Stimulated activated CD8-positive, alpha-beta memory T cell treated with anti-CD3 and anti-CD28 coated beads, Interleukin-7, amount 100 ng/mL, for 48 hours (primary cell): ENCODE data around the gene LRRC61.

Experiments used
- DNase-seq, 2 donors: peaks; one replicate each; pipeline ENCODE4 v3.0.0-alpha.2; 2020; ENCODE audit warnings: low read depth in 1 of 2; ENCODE audit errors: extremely low read depth in 1 of 2

The LRRC61 gene

DNA sequence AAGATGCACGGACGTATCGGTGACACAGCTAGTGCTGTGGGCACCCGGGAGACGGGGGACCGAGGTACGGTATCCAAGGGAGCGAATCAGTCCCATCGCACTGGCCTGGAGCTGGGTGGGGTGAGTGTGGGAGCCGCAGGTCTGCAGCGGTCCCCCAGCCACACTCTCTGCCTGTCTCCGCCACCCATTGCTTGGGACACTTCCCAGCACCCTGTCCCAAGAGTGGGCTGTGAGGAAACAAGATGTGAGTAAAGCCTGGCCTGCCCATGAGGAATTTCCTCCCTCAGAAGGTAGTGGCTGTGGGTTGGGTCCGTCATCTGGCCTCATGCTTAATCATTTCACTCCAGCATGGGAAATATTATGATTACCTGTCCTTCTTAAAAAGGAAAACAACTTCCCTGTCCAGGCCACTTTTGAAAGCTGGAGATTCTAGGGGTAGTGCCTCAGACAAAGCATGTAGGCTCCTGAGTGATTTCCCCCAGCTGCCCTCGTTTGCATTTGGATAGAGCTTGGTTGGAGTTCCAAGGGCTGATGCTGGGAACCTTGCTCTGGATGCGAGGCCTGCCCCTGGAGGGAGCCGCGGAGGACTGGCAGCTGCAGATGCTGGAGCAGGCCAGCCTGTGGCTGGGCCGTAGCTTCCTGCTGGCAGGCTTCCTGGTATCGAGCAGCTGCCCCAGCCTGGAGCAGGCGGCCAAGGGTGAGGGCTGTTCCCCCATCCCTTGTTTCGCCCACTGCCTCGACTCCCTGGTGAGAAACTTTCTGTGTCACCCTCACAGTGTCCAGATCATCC is 6.4 kb downstream of the LRRC61 start:
- no peak for DNase-seq

DNA sequence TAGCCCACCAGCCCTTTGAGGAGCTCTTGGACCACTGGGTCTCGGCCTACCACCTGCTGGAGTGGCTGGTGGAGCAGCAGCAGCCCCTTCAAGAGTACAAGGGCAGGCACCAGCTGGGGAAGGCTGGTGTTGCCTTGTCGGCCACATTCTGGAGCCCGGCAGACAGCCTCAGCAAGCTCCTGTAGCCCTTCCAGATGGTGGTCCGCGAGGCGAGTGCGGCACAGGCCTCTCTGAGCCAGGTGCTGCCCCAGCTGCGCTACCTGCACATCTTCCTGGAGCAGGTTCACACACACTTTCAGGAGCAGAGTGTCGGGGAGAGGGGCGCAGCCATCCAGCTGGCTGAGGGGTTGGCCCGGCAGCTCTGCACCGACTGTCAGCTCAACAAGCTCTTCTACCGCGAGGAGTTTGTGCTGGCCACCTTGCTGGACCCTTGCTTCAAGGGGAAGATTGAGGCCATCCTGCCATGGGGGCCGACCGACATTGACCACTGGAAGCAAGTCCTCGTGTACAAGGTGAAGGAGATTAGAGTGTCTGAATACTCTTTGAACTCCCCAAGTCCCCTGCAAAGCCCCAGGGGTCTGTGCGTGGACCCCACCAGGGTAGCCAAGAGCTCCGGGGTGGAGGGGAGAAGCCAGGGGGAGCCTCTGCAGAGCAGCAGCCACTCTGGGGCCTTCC is 7.2 kb downstream of the LRRC61 start:
- no peak for DNase-seq

DNA sequence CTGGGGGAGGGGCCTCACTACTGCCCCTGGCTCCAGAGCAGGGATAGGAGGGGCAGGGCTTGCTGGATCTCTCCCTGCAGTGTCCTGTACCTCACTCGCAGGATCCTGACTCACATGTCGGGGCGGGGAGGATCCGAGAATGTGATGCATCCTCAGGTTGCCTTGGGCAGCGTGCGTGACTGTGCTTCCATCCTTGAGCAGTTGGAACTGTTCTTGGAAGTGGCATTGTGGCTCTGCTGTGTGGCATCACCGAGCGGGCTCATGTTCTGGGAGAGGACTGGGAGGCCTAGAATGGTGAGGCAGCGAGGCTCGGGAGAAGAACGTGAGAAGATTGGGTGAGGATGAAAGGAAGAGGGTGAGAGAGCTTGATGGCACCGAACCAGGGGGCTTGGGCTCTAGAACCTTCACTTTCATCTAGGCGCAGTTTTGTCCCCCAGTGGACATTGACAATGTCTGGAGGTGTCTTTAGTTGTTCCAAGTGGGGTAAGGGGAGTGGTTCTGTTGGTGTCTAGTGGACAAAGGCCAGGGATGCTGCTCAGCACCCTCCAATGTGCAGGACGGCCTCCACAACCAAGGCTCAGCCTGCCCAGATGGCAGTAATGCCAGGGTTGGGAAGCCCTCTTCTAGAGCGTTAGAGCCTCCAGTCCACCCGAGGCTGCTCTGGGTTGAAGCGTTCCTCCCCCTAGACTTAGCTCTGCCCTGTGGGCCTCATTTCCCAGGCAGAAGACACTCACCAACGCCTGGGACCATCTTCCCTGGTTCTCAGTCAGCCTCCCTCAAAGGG is 9.9 kb downstream of the LRRC61 start:
- no peak for DNase-seq

DNA sequence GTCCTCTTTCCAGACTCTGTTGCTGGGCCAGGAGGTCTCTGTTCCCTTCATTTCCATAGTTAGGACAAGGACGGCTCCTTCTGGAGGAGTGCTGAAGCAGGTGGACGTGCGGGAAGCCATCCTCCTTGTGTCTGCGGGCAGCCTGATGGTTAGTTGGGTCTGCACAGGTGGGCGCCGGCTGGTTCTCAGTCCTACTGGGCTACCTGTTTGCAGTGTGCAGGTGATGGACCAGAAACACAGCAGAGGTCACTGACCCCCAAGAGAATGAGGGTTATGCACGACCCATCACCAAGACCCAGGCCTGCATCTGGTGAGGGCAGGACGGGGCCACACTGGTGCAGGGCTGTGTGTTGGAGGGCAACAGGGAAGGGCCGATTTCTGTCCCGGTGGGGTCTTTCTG is 10.5 kb downstream of the LRRC61 start:
- DNase-seq, result no peak

DNA sequence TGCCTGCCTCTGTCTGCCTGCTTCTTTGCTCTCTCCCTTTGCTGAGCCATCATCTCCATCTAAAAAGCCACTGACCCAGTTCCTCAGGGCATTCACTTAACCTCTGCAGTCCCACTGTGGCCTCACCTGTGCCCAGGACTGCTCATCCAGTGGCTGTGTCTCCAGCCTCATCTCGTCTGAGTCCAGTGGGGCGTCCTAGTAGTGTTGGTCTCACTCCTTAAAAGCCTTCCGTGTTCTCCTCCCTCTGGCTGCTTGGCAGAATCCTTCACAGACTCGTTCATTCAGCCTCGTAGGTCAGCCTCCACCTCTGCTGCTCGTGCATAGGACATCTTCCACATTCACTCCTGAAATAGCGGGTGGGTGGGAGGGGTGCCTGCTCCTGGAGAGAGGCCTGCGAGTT is 11.0 kb downstream of the LRRC61 start:
- no peak for DNase-seq

DNA sequence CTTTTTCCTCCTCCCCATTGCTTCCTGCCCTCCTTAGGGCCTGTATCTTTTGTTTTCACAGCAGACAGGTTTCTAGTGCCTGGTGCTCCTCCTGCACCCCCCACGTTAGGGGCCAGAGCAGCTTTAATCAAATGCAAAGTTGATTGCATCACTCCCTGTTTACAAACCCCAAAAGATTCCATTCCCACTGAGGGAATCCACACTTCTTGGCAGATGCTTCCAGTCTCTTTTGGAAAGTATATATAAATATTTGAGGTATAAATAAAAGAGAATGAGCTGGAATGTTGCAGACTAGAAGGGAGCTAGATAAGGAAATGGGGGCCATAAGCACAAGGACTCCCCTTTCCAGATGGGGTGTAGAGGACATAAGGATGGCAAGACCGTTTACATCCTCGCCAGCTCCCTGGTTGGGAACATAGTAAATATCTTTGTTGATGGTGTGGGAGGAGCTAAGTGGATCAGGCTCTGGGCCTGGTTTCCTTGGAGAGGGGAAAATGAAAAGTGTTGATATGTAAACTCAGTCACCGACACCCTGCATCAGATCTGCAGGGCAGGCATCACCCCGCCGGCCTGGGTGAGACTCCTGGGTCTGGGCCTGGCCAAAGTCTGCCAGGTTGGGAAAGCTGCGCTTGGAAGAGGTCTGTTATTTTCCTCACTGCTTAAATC is 12.1 kb downstream of the LRRC61 start:
- no peak for DNase-seq

DNA sequence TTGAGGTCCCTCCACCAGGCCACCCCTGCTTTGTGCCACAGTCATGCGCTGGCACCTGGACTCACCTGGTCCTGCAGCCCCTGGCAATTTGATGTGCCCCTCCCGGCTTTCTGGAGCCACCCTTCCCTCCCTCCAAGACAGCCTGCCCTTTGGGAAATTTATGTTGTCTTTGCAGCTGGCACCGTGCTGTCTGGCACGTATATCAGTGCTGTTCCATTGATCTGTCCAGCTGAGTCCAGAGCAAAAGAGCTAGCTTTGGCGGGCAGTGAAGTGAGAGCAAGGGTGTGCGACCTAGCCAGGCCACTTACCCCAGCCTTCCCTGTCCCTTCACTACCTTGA is 12.6 kb downstream of the LRRC61 start:
- no peak for DNase-seq

DNA sequence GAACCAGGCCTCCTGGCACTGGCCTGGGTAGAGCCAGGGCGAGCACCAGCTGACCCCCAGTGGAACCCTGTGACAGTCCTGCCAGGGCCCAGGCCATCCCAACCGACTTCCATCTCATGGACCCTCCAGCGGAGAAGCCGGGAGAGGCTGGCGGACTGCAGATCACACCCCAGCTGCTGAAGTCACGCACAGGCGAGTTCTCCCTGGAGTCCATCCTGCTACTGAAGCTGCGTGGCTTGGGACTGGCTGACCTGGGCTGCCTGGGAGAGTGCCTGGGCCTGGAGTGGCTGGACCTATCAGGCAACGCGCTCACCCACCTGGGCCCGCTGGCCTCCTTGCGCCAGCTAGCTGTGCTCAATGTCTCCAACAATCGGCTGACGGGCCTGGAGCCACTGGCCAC is 13.6 kb downstream of the LRRC61 start:
- no peak for DNase-seq

DNA sequence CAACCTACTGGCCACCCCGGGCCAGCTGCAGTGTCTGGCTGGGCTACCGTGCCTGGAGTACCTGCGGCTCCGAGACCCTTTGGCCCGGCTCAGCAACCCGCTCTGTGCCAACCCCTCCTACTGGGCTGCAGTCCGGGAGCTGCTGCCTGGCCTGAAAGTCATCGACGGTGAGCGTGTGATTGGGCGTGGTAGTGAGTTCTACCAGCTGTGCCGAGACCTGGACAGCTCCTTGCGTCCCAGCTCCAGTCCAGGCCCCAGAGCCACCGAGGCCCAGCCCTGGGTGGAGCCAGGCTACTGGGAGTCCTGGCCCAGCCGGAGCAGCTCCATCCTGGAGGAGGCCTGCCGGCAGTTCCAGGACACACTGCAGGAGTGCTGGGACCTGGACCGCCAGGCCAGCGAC is 14.0 kb downstream of the LRRC61 start:
- no peak for DNase-seq

DNA sequence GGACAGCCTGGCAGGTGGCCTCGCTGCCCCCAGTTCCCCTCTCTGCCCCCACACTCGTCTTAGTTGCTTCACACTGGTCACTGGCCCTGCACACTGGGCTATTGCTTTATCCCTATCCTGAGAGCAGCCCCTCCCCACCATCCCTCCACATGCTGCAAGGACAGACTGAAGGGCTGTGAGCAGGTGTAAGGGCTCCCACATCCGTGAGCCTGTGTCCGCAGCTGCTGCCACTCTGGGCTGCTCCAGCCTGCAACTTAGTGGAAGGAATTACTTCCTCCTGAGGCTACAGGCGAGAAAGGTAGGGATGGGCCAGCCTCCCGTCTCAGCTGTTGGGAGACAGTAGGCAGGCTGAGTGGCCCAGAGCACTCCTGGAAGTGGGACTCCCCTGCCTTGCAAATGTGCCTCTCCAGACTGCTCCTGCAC is 14.5 kb downstream of the LRRC61 start:
- DNase-seq, result no peak

DNA sequence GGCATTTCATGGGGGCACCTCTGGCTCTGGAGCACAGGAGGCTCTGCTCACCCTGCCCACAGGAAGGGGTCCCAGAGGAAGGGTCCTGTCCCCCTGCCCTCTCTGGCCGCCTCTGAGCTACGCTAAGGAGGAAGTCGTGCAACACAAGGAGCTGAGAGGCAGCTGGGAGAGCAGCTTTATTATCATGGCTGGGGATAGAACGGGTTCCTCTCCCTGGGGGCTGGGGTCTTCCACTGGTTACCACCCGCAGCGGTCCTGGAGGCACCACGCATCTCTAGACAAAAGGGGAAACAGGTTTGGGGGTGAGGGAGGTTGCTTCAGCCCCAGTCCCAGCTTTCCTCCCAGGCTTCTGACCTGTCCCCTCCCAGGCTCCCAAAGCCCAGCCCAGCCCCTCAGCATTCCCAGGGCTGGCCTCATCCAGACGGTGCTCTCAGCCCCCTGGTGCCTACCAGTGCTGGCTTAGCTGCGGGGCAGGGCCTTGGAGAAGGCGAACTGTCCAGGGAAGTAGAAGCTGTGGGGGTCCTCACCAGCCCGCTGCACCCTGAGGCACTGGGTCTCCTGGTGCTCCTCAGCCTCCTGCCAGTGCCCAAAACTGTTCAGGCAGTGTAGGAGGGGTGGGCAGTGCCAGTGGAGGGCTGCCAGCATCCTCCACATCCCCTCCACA is 15.1 kb downstream of the LRRC61 start:
- no peak for DNase-seq

DNA sequence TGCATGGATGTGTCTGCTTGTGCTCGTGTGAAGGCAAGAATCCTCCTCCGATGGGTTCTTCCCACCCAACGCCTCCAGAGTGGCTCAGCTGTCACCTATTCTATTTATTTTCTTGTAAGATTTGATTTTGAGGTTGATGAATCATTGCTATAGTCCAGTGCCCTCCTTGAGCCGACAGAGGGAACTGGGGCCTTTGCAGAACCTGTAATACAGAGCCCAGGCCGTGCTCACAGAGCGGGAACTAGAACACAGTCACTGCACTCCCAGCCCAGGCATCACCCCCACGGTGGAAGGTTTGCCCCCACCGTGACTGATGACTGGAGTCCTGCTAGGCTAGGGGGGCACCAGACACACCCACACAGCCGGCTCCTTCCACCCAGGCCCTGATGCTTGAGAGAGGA is 16.3 kb downstream of the LRRC61 start:
- DNase-seq, result no peak

DNA sequence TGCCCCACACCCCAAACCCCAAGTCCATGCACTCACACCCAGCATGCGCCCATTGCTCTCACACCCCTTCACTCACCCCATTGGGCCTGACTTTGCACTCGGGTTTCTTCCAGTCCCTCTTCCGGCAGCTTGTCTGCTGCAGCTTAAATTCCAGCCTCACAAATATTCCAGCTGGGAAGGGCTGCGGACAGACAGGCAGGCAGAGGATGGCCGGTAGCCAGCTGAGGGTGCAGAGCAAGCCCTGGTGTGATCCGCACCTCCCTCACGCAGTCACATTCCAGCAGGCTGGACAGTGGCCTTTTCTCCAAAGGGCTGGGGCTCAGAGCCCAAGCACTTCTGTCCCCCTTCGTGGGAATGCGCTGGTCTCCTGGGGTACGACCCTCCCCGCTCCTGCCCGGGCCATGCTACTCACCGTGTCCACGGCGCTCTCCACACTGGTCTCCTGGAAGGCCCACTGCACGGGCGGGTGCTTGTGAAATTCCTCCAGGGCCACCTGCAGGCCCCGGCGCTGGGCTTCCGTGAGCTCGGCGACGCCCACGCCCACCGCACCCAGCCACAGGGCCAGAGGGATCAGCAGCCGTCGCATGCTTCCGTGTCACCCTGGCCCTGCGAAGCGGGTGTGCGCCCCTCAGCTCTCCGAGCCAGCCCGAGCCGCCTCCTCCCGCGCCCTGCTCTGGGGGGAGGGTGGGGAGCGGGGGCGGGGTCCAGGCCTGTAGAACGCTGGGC is 17.0 kb downstream of the LRRC61 start:
- DNase-seq, result no peak

DNA sequence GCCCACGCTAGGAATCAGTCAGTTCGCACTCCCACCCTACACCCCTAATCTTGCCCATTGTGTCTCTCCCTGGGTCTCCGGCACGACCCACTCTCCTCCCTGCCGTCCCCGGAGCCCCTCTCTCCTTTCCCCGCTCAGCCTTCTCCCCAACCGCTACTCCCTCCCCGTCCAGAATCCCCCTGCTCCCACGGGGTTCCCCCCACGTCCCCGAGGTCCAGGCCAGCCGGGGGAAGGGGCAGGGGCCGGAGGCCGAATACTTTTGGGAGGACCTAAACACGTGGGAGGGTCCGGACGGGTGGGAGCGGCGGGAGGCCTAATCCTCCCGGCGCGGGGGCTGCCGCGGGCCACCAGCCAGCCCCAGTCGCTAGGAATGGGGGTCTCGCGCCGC is 17.7 kb downstream of the LRRC61 start:
- DNase-seq, result no peak

DNA sequence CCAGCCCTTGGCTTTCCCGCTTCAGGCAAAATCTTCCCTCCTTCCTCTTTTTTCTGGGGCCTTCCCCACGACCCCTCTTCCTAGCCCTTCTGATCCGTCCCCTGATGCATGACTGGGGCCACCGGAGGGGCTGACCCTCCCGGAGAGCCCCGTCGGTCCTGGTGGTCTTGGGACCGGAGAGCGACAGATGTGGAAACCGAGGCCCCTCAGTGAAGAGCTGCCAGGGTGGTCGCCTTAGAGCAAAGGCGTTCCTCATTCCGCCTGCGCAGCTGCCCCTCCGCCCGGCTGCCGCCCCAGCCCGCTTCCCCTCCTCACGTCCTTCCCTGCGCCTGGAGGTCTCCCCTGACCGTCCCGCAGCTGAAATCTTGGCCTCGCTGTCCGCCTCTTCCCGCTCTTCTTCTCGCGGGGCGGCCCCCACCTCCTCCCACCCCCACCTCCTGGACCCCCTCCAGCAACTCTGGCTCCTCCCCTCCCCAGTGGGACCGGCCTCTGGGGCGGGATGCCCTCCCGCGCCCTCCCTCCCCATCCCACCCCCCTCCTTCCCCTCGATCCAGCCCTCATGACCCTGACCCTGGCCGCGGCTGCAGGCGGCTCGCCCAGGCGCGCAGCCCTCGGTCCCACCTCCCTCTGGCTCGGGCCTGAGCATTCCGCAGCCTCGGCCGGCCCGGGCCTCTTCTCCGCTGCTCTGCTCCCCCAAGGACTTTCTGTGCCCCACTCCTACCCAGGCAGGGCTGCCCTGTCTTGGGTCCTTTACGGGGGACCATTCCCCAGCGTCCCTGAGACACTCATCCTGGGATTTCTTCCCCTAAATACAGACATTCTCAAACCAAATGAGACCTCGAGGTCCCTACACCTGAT is 18.3 kb downstream of the LRRC61 start, which contains the start of gene RARRES2:
Gene RARRES2 (minus strand): TSS at position 367 of the 858 bp plus-strand sequence. CDS start 1,020 bp downstream, outside the sequence.
- no peak for DNase-seq

DNA sequence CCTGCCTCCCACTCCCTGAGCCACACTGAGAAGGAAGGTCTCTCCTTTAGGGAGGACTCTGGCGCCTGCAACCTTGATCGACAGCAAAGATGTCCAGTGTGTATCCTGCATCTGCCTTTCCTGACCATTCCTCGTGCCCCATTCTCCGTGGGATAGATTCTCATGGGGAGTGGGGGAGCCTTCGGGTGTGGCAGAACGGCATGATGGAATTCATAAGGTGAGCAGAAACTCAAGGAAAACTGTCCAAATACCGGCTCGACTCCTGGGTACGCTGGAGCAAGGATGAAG is 18.9 kb downstream of the LRRC61 start:
- no peak for DNase-seq

DNA sequence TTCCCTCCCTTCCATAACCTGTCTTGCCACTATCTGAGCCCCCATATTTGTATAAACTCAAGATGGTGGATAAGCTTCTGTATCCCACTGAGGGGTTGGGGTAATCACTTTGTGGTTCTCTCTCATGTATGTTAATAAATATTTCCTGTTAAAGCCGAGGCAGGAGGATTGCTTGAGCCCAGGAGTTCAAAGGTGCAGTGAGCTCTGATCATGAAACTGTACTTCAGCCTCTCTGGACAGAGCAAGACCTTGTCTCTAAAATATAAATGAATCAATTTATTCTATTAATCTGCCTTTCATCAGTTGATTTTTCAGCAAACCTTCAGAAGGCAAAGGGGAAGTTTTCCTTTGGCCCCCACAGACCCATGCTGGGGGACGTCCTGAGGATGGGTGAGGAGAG is 20.1 kb downstream of the LRRC61 start:
- DNase-seq, result no peak

DNA sequence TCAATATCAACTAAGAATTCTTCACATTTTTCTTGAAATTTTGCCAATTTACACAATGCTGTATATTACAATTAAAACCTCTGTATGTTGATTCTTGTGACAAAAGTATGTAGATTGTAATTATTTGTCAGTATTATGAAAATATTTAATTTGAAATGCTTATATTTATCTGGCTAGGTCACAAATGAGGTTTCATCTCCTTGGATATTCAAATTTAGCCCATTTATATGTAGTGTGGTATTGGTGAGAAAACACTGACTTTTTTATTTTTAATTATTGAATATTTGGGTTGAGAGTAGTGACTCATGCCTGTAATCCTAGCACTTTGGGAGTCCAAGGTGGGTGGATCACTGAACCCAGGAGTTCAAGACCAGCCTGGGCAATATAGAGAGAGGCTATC is 21.1 kb downstream of the LRRC61 start:
- no peak for DNase-seq

DNA sequence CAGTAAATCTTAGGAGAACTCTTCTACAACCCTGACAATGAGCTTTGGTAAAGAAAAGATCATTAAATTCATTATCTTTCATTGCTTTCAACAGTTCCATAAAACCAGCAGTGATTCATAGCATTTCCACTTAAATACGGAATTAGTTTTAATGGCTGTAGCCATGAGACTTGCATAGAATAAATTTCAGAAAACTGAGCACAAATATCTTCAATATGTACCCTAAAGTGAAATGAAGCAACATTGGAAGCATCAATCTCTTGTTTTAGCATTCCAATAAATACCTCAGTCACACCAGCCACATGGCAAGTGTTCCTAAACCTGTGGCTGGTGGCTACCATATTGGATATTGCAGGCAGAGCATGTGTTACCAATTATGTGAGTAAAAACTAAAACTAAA is 21.9 kb downstream of the LRRC61 start:
- no peak for DNase-seq
